Neural progenitor cell (in vitro differentiated cells): Measurements from ENCODE around the gene C20orf144.

Source experiments
- CTCF ChIP-seq: fragments of 200-600 bp; sonication (generic); IDR thresholded peaks from 2 replicates; pipeline ENCODE4 v1.5.1; 2017; ENCODE audit warnings: antibody characterized with exemption, mild to moderate bottlenecking
- EZH2 ChIP-seq: fragments of 200-600 bp; sonication (generic); IDR thresholded peaks from 2 replicates; pipeline ENCODE4 v1.6.1; 2017; ENCODE audit warnings: antibody characterized with exemption, mild to moderate bottlenecking, moderate library complexity
- EZH2phosphoT487 ChIP-seq: fragments of 200-600 bp; sonication (generic); IDR thresholded peaks from 2 replicates; pipeline ENCODE4 v1.6.1; 2017; ENCODE audit warnings: antibody characterized with exemption

GRCh38 chr20:33709398-33709797 is 47.3 kb downstream of the C20orf144 start:
- TF ChIP-seq CTCF (no peak), EZH2 (no peak), EZH2phosphoT487 (no peak)
